Measurements from ENCODE around the gene IL1RAPL2.

DNA sequence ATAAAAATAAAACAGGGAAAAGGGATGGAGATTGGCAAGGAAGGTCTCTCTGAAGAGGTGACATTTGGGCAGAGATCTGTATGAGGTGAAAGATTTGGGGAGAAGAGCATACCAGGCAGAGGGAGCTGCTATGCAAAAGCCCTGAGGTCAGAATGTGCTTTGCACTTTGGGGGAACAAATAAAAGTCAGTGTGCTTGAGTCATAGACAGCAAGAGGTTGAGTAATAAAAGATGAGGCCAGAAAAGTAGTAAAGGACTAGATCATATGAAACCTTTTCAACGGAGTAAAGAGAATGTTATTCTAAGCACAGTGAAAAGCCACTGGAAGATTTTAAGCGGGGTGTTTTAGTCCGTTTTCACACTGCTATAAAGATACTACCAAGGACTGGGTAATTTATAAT lies 731.0 kb downstream of the IL1RAPL2 start:
- TF ChIP-seq, protein P1, sequence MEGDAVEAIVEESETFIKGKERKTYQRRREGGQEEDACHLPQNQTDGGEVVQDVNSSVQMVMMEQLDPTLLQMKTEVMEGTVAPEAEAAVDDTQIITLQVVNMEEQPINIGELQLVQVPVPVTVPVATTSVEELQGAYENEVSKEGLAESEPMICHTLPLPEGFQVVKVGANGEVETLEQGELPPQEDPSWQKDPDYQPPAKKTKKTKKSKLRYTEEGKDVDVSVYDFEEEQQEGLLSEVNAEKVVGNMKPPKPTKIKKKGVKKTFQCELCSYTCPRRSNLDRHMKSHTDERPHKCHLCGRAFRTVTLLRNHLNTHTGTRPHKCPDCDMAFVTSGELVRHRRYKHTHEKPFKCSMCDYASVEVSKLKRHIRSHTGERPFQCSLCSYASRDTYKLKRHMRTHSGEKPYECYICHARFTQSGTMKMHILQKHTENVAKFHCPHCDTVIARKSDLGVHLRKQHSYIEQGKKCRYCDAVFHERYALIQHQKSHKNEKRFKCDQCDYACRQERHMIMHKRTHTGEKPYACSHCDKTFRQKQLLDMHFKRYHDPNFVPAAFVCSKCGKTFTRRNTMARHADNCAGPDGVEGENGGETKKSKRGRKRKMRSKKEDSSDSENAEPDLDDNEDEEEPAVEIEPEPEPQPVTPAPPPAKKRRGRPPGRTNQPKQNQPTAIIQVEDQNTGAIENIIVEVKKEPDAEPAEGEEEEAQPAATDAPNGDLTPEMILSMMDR (conservative IDR thresholded peaks at IDR 0.05), result no peak
- TF ChIP-seq EZH2 (IDR thresholded peaks at IDR 0.05; ENCODE audit: low read depth), result no peak

All from PC-9 (cell line).